DMS79 (cell line): ENCODE results near the gene ZYG11B.
"Not testable (repeated sequence)": the region's sequence is repeated elsewhere in the genome, so short reads cannot be mapped to it uniquely, and the experiment has no call there.

Experiments used
- DNase-seq: peaks from one replicate; lab custom pipeline; 2025; lab: John Stamatoyannopoulos, UW

The ZYG11B gene

DNA sequence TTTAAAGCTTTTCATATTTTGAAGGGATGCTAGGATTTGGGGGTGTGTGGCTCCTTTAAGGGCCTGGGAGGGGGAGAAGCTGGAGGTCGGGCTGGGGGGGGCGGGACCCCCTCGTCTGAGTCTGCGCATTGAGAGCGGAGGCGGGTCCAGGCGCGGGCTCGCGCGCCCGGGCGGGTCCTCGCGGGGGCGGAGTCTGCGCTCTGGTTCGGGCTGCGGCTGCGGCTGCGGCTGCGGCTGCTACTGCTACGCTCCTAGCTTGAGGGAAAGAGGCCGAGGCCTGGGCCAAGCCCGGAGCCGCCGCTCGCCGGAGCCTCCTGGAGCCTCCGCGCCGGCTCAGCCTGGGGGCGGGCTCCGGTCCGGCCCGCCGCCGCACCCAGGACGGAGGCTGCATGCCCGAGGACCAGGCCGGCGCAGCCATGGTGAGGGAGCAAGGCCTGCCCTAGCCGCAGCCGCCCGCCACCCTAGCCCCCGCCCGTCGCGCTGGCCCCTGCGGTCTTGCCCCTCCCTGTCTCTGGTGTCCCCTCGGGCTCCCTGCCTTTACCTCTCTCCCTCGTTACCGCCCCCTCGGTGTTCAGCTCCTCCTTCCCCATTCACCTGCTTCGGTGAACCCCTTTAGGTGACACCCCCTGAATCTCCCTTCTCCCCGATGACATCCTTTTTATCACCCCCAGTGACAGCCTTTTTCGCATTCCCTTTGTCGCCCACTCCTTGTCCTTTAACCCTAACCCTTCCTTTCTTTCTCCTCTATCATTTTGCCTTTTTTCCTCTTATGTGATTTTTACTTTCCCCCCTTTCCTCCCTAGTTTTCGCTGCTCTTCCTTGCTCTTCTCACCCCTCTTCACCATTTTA, at the start of gene ZYG11B:
TSS of gene ZYG11B (plus strand) at position 189 of the 849 bp plus-strand sequence. CDS start at position 390, 201 bp downstream.
- peak; percentile 73 for DNase-seq

DNA sequence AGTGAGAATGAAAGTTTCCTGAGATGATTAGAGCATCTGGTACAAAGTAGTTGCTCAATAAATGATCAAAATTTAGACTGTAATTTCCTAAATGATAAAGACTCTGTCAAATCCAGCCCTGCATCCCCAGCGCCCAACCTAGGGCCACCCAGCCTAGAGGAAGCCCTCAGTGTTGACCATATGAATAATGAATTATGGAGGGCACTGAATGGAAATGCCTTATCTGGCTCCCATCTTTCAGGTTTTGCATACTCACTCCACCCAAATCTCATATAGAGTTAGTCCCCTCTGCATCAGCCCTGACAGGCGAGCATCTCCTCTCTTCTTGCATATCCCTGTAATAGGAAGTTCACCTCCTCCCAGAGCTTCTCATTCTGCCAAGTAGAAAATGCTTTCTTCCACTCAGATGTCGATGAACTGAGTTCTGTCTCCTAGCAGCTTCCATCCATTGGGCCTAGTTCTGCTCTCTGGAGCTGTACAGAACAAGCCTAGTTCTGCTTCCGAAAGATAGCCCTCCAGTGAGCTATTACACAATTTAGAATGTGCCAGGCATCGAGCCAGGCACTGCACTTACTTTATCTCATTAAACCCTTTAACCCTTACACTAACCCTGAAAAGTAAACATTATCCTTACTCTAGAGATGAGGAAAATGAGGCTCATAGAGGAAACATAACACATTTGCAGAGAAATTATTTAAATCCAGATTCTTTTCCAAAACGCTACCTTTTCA, 49.0 kb upstream of the ZYG11B start:
- no peak for DNase-seq

DNA sequence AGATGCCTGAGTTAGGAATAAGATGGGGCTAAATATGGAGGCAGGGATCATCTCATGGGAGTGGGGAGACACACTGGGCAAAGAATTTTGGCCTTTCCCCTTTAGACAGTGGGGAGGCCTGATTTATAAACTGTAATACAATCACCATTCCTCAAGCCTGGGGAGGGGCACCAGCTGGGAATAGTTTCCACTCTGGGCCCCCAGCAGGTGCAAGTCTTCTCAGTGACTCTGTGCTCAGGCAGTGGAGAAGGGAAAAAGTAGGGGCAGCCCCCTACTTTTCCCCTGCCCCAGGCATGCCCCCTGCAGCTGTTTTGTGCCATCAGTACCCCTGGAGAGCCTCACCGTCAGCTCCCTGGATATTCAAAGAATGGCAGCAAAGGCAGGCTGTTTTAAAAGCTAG, 47.2 kb upstream of the ZYG11B start:
- DNase-seq: no peak

DNA sequence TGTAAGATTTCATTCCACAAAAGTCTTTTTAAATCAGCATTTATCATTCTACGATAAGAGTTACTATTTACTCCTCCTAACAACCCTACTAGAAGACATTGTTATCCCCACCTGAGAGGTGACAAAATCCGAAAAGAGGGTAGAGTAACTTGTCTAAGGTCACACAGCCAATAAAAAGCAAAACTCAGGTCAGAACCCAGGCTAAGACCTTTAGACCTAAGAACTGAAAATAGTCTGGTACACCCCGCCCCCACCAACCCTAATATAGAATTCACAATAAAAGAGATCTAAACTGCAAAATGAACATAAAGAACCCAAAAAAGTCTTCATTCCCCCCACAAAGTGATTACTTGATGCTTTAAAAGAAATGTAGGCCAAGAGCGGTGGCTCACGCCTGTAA, 46.8 kb upstream of the ZYG11B start:
- DNase-seq: no peak

DNA sequence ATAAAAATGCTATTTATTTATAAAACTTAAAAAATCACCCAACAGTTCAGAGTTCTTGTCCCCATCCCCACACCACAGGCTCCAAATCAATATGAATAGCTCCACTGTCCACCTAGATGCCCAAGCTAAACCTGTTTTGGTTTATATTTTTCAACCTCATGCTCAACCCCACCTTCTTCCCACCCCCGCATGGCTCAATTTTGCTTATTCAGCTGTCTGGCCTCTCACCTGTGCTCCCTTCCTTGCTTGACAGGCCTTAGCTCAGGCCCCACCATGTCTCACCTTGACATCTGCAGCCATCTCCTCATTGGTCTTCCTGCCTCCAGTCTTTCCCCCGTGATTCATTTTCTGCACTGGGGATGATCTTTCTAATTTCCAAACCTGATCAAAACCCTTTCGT, 45.9 kb upstream of the ZYG11B start:
- DNase-seq: no peak

DNA sequence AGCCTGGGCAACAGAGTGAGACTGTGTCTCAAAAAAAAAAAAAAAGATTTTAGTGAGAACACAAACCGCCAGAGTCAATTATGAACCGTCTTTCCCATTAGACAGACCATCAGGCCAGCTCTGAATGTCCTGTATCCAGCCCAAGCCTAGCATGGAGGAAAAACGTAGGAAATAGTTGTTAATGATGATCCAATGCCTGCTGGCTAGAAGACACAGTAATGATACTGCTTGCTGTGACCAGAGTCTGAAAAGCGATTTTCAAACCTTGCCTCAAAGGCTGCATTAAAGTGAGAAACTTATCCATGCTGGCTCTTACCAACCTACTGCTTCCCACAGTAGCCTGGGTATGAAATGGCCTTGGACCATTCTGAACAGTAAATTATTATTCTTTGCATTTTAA, 45.1 kb upstream of the ZYG11B start:
- DNase-seq: no peak

DNA sequence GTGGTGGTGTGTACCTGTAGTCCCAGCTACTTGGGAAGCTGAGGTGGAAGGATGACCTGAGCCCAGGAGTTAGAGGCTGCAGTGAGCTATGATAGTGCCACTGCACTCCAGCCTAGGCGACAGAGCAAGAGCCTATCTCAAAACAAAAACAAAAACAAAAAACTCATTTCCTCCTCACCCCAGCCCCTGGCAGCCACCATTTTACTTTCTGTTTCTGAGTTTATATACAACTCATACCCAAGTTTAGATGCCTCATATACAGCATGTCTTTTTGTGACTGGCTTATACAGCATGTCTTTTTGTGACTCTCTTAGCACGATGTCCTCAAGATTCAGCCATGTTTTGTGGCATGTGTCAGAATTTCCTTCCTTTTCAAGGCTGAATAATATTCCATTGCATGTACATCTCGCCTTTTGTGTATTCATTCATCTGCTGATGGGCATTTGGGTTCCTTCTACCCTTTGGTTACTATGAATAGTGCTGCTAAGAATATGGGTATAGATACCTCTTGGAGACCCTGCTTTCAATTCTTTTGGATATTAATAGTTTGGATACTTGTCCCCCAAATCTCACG, 42.8 kb upstream of the ZYG11B start:
- no peak for DNase-seq

DNA sequence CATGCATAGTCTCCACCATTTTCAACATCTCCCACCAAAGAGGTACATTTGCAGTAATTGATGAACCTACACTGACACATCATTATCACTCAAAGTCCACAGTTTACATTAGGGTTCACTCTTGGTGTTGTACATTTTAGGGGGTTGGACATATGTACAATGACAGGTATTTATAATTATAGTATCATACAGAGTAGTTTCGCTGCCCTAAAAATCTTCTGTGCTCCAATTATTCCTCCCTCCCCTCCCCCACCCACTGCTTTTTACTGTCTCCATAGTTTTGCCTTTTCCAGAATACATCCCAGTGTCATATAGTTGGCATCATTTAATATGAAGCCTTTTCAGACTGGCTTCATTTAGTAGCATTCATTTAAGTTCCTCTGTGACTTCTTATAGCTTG, 41.7 kb upstream of the ZYG11B start:
- DNase-seq: no peak

DNA sequence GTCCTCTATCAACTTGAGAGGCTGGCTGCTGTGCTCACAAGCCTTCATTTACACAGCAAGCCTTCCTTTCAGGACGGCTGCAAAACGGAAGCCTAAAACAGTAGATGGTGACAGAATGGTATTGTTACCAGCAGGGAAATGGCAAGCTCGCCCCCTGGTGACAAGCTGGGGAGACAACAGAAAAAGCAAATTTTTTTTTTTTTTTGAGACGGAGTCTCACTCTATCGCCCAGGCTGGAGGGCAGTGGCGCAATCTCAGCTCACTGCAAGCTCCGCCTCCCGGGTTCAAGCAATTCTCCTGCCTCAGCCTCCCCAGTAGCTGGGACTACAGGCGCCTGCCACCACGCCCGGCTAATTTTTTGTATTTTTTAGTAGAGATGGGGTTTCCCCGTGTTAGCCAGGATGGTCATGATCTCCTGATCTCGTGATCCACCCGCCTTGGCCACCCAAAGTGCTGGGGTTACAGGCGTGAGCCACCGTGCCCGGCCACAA, 39.9 kb upstream of the ZYG11B start:
- DNase-seq: not testable (repeated sequence)

DNA sequence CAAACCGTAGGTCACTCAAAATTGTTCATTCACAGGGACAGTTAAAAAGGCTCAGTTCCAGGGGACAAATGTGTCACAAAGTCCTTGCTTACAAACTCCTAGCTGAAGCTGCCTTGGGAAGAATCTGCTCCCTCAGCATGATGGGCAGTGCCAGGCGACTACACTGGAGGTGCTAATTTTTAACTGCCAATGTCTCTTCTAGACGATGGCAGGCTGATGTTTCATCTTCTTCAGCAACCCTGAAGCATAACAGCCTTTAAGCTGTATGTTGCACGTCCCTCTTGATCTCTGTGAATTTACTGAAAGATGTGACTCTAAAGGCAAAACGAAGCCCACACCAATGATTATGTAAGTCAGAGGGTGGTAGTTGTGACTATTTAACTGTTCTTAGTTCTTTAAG, 39.4 kb upstream of the ZYG11B start:
- no peak for DNase-seq

DNA sequence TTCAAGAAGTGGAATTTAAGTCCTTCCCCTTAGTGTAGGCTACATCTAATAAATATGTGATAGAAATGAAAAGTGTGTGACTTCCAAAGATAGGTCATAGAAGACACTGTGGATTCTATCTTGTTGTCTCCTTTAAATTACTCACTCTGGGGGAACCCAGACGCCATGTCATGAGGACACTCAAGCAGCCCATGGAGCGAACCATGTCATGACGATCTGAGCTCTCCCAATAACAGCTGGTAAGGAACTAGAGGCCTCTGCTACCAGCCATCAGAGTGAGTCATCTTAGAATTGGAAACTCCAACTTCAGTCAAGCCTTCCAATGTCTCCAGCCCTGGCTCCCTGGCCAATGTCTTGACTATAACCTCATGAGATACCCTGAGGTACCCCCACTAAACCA, 34.4 kb upstream of the ZYG11B start:
- no peak for DNase-seq

DNA sequence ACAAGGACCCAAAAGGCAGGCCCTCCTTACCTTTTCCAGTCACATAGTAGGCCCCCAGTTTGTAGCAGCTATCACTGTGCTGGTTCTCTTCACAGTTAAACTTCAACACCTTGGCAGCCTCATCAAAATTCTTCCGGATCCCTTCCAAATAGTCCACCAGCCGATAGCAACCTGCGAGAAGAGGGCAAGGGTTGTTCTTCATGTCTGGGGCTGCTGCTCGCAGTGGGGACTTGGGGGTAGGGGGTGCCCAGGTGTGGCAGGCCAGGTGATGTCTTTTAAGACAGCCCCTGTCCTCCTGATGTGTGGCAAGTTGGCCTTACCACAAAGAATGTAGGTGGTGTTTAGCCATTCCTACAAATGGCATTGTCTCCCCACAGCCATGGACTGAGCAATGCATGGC, 33.6 kb upstream of the ZYG11B start:
- DNase-seq: no peak

DNA sequence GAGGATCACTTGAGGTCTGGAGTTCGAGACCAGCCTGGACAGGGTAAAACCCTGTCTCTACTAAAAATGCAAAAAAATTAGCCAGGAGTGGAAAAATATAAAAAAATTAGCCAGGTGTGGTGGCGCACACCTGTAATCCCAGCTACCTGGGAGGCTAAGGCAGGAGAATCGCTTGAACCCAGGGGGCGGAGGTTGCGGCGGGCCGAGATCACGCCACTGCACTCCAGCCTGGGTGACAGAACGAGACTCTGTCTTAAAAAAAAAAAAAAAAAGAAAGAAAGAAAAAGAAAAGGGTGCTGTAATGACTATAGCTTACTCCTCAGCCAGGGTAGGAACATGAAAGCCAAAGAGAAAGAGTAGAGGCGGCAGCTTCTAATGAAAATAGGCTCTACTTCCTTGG, 32.9 kb upstream of the ZYG11B start:
- DNase-seq: not testable (repeated sequence)

DNA sequence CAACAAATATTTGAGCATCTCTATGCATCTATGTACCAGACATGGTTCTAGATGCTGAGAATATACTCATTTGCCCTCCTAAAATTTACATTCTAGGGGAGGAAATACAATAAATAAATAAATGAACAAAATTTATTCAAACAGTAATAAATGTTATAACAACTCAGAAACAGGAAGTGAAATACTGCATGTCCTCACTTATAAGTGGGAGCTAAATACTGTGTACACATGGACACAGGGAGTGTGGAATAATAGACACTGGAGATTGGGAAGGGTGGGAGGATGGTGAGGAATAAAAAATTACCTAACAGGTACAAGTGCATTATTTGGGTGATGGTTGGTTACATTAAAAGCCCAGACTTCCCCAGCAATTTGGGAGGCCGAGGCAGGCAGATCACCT, 32.4 kb upstream of the ZYG11B start:
- DNase-seq: no peak

DNA sequence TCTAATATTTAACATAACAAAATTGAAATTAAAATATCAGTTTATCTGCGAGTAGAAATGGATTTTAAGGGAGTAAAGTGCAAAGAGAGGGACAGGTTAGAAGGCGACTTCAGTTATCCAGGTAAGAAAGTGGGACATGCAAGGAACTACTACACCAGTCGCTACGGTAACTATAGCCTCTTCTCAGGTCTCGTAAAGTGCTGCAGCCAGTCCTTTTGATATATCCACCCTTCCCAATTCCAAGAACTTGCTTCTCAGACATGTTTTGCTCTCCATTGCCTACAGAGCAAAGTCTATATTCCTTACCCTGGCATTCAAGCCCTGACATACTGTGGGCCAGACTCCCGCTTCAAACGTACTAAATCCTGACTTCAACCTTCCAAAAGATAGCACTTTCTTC, 30.6 kb upstream of the ZYG11B start:
- no peak for DNase-seq

DNA sequence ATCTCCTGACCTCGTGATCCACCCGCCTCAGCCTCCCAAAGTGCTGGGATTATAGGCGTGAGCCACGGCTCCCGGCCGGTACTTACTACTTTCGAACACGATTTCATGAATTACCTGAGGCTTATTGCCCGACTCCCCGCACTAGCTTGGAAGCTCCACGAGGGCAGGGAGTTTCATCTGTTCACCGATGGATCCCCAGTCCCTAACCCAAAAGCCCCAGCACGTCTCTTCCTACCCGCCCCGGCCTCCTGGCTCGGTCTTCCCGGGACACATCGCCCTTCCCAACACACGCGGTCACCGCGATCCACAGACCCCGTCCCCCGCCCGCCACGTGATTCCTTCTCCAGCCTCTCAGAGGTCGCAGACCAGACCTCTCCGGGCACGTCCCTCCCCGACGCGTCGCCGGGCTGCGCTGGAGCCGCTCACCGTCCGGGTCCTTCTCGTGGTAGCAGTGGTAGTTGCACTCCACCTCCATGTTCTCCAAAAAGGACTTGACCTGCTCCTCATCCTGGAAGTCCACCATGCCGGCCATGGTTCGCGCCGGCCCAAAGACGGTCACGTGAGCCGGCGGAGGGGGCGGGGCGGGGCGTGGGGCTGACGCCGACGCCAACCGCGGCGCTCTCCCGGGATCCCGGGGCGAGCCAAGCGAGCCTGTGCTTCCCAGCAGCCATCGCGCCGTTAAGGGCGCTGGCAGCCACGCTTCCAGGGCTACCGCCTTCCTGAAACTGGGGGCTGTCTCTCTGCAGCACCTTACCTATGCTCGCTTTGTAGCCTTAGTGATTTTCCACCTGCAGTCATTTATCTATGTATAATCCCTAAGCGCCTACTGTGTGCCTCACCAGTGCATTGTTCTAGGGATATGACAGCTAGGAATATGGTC, 28.2 kb upstream of the ZYG11B start, which contains the start of gene COA7:
TSS of gene COA7 (minus strand) at position 553 of the 880 bp plus-strand sequence. CDS start at position 532, 21 bp downstream.
- DNase-seq: peak; percentile 75

DNA sequence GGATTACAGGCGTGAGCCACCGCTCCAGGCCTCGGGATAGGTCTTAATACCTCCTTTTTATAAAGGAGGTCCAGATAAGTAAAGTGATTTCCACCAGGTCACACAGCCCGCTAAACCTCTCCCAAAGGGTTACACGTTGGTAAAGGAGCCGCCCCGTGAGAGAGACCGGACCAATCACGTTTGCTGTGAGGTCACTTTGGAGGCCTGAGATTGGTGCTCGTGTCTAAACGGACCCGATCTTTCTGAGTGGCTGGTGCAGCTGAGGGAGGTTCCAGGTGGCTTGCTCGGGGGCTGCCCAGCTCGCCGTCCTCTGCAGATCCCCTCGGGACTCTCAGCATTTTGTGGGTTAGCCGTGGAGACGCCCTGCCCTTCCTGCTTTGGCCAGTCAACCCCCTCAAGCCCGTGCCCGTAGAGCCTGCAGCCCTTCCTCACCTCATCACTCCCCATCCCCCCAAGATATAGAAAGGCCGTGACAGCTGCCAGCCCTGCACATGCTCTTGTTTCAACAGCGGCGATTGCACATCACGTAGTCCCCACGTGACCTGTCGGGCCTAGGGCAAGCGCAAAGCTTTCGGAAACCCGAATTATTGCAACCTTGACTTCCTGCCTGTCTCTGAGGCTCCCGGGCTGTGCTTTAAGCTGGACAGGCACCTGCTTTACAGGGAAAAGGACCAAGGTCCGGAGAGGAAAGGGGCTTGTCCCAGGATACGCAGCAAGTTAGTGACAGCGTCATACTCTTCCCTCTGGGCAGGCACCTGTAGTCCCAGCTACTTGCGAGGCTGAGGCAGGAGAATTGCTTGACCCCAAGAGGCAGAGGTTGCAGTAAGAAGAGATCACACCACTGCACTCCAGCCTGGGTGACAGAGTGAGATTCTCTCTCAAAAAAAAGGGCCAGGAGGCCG, 23.1 kb upstream of the ZYG11B start:
- DNase-seq: peak; percentile 89

DNA sequence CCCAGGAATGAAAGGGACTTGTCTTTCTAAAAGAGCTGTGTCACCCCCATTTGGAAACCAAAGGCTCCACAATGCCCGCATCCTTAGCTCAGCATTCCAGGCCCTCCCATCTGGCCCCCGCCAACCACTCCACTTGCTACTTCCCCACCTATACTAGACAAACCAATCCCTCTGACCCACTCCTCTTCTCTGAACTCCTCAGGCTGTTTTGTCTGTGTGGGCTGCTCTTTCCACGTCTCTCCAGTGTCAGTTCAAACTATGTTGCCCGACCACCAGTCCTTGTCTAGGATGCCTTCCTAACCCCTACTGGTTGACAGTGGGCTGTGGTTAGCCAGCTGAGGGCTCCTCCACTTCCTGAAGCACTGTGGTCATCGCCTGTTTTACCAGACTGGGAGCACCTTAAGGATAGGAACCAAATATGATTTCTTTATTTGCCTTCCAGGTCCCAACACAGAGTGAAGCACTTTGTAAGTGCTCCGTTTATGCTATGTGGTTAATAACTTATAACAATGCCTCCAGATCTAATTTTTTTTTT, 20.1 kb upstream of the ZYG11B start:
- no peak for DNase-seq

DNA sequence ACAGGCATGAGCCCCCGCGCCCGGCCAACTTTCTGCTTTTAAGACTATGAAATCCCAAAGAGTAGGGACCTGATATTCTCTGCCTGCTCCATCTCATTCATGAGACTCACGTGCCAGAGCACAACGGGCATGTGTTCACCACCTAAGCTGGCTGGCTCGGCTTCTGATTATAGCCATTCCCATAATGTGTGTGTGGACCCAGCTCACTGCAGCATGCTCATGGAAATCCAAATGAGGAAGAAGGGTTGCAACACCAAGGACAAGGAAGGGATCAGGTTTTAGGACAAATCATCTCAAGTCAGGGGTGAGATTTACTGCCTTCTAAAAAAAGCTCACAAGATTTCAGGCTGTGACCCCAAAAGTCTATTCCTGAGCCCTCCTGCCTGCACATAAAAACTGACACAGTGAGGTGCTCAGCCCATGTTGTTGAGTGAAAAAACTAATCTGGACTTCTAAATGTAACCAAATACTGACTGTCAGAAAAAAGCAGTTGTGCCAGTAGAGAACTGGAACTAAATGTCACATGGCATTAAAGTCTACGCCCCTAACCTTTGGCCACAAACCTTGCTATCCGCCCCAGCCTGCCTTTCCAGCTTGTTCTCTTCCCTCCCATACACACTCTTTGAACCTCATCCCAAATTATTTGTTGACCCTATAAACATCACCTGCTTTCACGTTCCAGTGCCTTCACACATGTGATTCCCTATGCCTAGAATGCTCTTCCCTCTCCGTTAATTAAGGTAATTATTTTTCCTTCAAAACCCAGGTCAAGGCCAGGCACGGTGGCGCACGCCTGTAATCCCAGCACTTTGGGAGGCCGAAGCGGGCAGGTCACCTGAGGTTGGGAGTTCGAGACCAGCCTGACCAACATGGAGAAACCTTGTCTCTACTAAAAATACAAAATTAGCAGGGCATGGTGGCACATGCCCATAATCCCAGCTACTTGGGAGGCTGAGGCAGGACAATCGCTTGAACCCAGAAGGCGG, 19.0 kb upstream of the ZYG11B start:
- DNase-seq: no peak
